GM18861 (cell line): ENCODE results near the gene AIG1.
"Not testable (repeated sequence)": the region's sequence is repeated elsewhere in the genome, so short reads cannot be mapped to it uniquely, and the experiment has no call there.

ENCODE experiments used
- ATAC-seq: cut with Tn5 transposase; IDR thresholded peaks from one replicate; pipeline ENCODE4 v1.9.1; 2021; ENCODE audit not compliant: unreplicated experiment

Gene AIG1

DNA sequence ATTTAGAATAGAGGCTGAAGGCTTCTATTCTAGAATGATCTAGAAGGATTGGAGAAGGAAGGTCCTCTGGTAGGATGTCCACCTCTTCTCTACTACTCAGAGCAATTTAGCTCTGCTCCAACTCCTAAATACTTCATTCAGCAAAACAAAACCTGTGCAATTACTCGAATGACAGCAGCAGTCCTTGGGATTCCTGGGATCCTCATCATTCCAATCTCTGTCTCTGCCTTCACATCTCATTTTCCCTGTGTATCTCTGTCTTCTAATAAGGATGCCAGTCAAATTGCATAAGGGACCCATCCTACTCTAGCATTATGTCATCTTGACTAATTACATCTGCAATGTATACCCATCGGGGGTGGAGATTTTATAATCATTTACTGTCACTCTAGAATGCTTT lies 5.5 kb upstream of the AIG1 start:
- no peak for ATAC-seq

DNA sequence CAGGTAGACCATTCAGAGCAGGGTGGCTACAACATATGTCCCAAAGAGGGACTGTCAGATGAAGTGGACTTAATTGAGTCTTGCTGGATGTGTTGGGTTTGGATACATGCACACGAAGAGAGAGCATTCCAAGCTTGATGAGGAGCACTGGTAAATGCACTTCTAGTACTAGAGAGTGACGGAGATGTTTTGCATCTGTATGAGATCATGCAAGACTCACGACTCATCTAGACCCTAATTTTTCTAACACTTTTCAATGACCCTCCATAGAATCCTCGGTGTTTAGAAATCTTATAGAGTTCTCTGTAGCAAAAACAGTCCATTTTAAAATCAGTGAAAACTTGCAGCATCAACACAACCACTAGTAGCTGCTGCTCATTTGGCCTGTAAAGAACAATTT lies 4.8 kb upstream of the AIG1 start:
- no peak for ATAC-seq

- ATAC-seq = no peak
Observed at GRCh38 chr6:143058987-143059386, 1.7 kb upstream of the AIG1 start.

DNA sequence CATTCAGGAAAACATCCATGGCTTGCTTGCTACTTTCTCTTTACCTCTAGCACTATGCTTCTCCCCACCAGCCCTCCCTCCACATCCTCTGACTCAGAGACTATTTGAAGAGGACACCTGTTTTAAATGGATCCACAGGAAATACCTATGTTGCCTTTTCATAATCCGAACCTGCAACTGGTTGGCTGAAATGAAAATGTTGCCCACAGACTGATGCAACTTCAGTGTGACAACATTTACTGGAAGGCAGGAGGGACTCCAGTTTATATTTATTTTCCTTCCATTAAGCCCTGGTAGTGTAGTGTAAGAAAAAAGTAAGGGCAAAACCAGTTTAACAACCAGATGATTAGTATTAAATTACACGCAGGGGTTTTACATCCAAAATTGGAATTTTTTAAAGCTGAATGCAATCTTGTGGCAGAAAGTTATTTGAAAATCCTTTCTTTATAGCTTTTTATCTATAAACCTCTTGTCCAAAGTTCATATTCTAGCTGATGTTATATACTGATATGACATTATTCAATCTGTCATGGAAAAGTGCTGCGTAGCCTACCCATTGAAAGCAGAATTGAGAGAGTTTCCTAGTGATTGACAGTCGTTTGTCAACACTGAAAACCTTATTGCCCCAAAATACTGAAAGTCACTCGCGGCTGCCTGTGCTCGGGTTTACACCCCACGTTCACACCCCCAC lies 881 bp upstream of the AIG1 start:
- ATAC-seq = no peak

DNA sequence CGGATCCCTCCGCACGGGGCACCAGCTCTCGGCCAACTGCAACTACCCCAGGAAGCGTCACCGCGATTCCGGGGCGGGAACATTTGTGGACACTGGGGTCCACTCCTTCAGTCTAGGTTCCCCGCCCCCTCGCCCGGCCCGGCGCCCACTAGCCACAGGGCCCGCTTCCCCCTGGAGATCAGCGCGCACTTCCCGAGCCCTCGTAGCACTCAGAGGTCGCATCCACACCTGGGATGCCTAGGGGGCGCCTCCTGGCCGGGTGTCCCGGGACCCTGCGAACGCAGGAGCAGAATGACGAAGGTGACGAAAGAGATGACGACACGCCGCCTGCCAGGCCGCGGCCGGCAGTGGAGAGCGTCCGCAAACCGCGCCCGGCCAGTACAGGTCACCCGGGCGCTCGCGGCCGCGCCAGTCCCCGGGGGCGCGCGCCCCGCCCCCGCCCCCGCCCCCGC lies 309 bp upstream of the AIG1 start:
- ATAC-seq = peak; percentile 64

DNA sequence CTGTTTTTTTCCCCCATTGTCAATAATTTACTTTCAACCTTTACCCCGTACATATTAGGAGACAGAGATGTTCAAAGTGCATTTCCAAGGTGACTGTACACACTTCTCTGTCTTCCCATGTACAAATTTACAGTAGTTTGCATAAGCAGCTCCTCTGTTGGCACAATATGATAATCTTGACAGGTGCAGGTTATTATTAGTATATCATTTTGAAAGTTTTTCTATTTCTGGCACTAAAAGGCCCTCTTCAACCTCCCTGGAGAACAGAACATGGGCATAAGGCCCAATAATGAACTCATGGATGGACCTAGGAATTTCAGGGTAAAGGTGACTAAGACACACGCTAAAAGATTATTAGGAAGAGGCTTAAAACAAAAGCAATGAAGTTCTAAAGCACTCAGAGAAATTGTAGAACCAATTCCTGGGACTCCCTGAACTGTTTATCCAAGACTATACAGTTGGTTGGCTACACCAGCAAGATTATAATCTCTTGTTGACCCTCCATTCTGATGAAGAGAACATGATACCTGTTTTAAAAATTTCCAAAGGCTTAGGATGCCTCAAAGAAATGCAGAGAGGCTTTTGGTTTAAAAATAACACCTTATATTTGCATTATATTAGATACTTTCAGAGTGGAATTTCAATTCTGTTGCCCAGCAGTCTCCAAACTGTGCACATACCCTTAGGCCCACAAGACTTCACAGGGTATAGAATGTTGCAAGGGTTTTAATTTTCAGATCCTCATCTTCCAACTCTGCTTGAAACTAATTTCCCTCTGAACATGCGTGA lies 1.1 kb downstream of the AIG1 start:
- peak; percentile 29 for ATAC-seq

GRCh38 chr6:143062551-143062950 lies 1.9 kb downstream of the AIG1 start:
- no peak for ATAC-seq

DNA sequence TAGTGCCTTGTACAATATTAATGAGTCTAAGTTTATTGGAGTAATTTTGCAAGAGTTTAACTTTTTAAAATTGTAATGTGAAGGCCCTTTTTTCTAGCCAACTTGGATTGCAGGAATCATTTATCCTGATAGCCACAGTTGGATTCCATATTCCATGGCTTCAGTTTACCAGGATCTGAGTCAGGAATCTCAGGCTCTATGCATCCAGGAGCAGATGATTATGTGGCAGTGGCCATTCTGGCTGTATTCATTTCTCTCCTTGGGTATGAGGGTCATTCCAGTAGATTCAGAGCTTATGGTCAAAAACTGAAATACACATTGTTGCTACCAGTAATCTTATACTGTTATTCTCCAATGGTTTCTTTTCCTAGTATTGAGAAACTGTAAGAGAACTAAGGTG lies 2.9 kb downstream of the AIG1 start:
- ATAC-seq = no peak

DNA sequence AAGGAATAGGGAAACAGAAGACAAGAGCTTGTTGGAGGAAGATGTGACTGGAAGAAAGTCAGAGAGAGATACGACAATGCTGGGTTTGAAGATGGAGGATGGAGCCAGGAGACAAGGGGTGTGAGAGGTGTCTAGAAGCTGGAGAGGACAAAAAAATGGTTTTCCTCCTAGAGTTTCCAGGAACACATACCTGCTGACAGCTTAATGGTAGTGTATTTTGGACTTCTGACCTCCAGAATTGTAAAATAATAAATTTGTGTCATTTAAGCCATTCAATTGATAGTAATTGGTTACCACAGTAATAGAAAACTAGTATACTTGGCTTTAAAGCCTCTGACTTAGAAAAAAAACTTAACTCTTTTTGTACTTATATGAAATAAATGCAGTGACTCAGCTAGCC lies 3.6 kb downstream of the AIG1 start:
- no peak for ATAC-seq

GRCh38 chr6:143064951-143065683 lies 4.4 kb downstream of the AIG1 start:
- ATAC-seq = no peak

GRCh38 chr6:143068001-143068400 lies 7.3 kb downstream of the AIG1 start:
- no peak for ATAC-seq

- ATAC-seq = no peak
Observed at GRCh38 chr6:143074101-143074500, 13.4 kb downstream of the AIG1 start.

- no peak for ATAC-seq
Observed at GRCh38 chr6:143074670-143075318, 14.1 kb downstream of the AIG1 start.

DNA sequence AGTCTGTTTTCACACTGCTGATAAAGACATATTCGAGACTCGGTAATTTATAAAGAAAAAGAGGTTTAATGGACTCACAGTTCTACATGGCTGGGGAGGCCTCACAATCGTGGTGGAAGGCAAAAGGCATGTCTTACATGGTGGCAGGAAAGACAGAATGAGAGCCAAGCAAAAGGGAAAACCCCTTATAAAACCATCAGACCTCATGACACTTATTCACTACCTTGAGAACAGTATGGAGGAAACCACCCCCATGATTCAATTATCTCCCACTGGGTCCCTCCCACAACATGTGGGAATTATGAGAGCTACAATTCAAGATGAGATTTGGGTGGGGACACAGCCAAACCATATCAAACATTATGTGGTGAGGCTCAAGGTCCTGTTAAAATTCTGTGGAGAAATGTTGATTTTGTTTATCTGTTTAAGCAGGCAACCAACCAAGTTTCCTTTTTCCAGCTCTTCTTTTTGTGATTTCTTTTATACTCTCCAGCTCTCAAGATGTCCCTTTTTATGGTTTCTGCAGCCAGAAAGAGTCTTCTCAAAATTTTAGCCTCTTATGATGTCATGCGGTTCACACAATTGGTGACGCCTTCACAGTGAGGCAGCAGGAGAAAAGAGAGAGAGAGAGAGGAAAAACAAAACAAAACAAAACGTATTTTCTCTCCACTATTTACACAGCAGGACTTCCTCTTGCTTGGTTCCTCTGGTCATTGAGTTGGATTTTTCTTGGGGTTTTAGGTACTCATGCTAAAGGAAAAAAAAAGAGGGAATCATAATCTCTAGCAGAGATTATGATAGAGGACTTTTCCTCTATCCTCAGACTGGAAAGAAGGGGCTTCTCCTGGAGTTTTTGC lies 18.0 kb downstream of the AIG1 start:
- no peak for ATAC-seq

- ATAC-seq = no peak
Observed at GRCh38 chr6:143079325-143079640, 18.6 kb downstream of the AIG1 start.

DNA sequence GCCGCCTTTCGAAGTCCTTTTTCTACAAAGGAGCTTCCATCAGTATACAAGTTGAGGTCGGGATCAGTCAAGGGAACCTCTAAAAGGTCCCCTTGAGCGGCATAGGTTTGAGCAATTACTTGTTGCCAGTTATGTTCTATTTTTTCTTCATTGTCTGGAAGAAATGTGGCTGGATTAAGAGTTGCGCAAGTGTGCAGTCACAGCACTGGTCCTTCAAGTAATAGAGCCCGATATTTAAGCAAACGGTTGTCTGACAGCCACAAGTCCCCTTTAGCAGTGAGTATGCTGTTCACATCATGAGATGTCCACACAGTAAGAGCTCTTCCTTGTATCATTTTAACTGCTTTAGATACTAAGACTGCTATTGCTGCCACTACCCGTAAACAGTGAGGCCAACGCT lies 21.6 kb downstream of the AIG1 start:
- ATAC-seq = not testable (repeated sequence)

DNA sequence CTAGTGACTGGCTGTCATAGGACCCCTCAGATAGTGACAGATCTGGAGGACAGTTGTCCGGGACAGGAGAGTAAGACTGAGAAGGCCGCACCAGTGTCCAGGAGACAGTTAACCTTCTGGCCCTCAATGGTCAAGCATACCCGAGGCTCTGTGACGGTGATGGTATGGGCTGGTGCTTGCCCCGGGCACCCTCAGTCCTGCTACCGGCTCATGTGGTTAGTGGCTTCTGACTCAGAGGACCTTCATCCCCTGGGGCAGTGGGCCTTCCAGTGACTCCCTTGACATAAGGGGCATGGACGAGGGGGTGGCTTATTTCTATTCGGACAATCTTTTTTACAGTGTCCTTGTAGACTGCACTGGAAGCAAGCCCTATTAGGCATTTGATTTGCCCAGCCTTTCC lies 23.3 kb downstream of the AIG1 start:
- ATAC-seq = not testable (repeated sequence)

DNA sequence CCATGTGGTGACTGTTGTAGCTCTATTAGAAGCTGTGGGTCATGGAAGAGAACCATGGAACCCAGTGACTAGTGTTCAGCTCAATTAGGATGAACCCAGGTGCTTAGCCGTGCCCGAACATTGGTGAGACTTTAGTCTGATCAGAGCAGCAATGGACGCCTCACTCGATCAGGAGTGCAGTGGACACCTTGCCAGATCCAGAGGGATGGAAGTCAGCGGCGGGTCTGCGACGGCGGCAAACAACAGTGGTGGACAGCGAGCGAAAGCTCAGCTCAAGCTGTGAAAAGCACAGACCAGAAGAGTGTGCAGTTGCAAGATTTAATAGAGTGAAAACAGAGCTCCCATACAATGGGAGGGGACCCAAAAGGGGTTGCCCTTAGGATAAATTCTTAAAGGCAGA lies 26.6 kb downstream of the AIG1 start:
- ATAC-seq = not testable (repeated sequence)

DNA sequence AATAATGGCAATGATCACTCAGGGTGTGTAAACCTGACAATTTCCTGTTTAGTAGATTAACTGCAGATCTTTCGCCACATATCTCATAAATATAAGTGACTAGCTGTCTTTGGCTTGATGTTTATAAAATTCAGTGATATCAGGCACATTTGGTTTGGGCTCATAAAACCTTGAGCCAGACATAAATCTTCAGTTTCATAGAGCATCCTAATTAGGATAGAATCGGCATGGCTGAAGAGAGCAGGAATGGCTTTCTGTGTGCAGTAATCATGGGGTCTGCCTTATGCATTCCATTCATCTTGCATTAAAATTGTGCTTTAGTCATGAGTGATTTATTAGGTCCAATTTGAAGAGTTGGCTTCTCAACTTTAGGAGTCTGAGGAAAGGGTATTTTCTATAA lies 27.2 kb downstream of the AIG1 start:
- ATAC-seq = no peak

GRCh38 chr6:143090314-143091044 lies 29.8 kb downstream of the AIG1 start:
- ATAC-seq = no peak
